Osteocyte (in vitro differentiated cells): Measurements from ENCODE around the gene SC5D. TPM values are rescaled to one million over a fixed set of nuclear protein-coding genes. Genes with fewer than 3 reads are reported as not detected.

ENCODE experiments used
- DNase-seq: peaks from one replicate; pipeline ENCODE4 v3.0.0; 2021; ENCODE audit warnings: mixed read lengths; ENCODE audit not compliant: unreplicated experiment; ENCODE audit errors: extremely low spot score
- H3K27ac Mint-ChIP-seq: one replicate; pipeline ENCODE4 v1.8.0; 2021; ENCODE audit warnings: mild to moderate bottlenecking, mixed read lengths; ENCODE audit not compliant: unreplicated experiment
- H3K27me3 Mint-ChIP-seq: one replicate; pipeline ENCODE4 v1.8.0; 2021; ENCODE audit warnings: mixed read lengths; ENCODE audit not compliant: unreplicated experiment
- H3K36me3 Mint-ChIP-seq: one replicate; pipeline ENCODE4 v1.8.0; 2021; ENCODE audit warnings: mixed read lengths; ENCODE audit not compliant: unreplicated experiment
- H3K4me1 Mint-ChIP-seq: one replicate; pipeline ENCODE4 v1.8.0; 2021; ENCODE audit warnings: mixed read lengths; ENCODE audit not compliant: unreplicated experiment
- H3K4me3 Mint-ChIP-seq: one replicate; pipeline ENCODE4 v1.8.0; 2021; ENCODE audit warnings: mild to moderate bottlenecking, moderate library complexity, mixed read lengths; ENCODE audit not compliant: unreplicated experiment
- H3K9me3 Mint-ChIP-seq: one replicate; pipeline ENCODE4 v1.8.0; 2021; ENCODE audit warnings: mixed read lengths; ENCODE audit not compliant: unreplicated experiment
- CTCF ChIP-seq: fragments of 200-600 bp; sonication (generic); IDR thresholded peaks from 2 replicates; pipeline ENCODE4 v1.5.0; 2021; ENCODE audit warnings: antibody characterized with exemption, mild to moderate bottlenecking, moderate library complexity
- total RNA-seq: library from RNA; stranded (reverse); gene quantifications from 2 replicates; pipeline ENCODE4 v1.2.1, GENCODE V29; 2021

SC5D gene
- total RNA-seq, 1 donor from 2014 or later = 32.3 TPM

GRCh38 chr11:121270001-121270678 is 22.4 kb upstream of the SC5D start:
- no peak for TF ChIP-seq CTCF
- Mint-ChIP-seq H3K27me3 (peaks cover 53% of the 10 kb centered on the region), H3K36me3 (no peaks in the 10 kb centered on the region), H3K27ac (no peak overlapping the region), H3K9me3 (no peaks in the 10 kb centered on the region), H3K4me3 (no peak overlapping the region), H3K4me1 (no peaks in the 10 kb centered on the region)
- no peak for DNase-seq

- no peak overlapping the region for H3K4me3 Mint-ChIP-seq
- no peaks in the 10 kb centered on the region for H3K36me3 Mint-ChIP-seq
- no peak overlapping the region for H3K27ac Mint-ChIP-seq
- DNase-seq = no peak
- peaks cover 57% of the 10 kb centered on the region for H3K27me3 Mint-ChIP-seq
- TF ChIP-seq CTCF = no peak
- H3K4me1 Mint-ChIP-seq = no peaks in the 10 kb centered on the region
- no peaks in the 10 kb centered on the region for H3K9me3 Mint-ChIP-seq
Measured at GRCh38 chr11:121274332-121274991, 18.1 kb upstream of the SC5D start.

- no peaks in the 10 kb centered on the region for H3K4me1 Mint-ChIP-seq
- no peaks in the 10 kb centered on the region for H3K9me3 Mint-ChIP-seq
- no peak overlapping the region for H3K27ac Mint-ChIP-seq
- H3K36me3 Mint-ChIP-seq = no peaks in the 10 kb centered on the region
- TF ChIP-seq CTCF = no peak
- H3K27me3 Mint-ChIP-seq = peaks cover 61% of the 10 kb centered on the region
- no peak for DNase-seq
- no peak overlapping the region for H3K4me3 Mint-ChIP-seq
Measured at GRCh38 chr11:121281698-121282097, 10.9 kb upstream of the SC5D start.

DNA sequence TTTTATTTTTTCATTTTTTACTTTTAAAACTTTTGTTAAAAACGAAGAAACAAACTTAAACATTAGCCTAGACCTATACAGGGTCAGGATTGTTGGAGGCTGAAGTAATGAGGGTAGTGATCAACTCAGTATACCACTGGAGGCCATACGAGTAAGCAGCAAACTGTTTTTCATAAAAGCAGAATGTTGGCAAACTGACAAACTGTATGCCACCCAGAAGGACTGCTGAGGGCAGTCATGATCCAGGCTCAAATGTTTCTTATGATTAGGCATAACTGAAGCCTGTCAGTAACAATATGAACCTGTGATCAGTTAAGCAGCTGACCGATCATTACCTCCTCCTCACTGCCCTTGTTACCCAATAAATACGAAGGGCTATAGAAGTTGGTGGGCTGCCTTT is 10.2 kb upstream of the SC5D start:
- no peak for DNase-seq
- peaks cover 61% of the 10 kb centered on the region for H3K27me3 Mint-ChIP-seq
- no peaks in the 10 kb centered on the region for H3K36me3 Mint-ChIP-seq
- no peaks in the 10 kb centered on the region for H3K9me3 Mint-ChIP-seq
- H3K27ac Mint-ChIP-seq = no peak overlapping the region
- H3K4me1 Mint-ChIP-seq = no peaks in the 10 kb centered on the region
- TF ChIP-seq CTCF = no peak
- no peak overlapping the region for H3K4me3 Mint-ChIP-seq

DNA sequence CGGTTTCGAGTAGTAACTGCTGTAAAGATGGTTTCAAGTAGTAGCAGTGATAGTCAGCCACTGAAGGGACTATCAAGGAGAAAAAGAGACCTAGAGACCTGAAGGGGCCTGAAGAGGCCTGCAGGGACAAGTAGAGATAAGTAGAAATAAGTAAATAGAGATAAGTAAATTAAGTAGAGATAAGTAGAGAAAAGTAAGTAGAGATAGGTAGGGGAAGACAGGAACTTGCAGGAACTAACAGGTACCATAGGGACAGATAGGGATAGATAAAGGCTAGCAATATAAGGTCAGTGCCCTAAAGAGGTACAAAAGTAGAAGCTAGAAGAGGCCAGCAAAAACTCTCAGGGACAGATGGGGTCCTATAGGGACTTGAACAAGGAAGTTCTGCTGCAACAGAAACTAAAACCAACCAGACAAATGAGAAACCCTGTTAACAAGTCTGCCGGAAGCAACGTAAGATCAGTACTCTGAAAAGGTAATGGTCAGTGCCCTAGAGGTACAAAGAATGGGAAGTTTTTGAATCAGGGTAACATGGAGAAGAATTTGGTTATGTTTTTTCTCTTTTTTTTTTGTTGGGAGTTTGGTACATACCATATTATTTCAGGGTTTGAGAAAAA is 9.6 kb upstream of the SC5D start:
- no peak overlapping the region for H3K4me3 Mint-ChIP-seq
- H3K9me3 Mint-ChIP-seq = no peaks in the 10 kb centered on the region
- H3K36me3 Mint-ChIP-seq = no peaks in the 10 kb centered on the region

More for the DNA sequence above, 9.6 kb upstream of the SC5D start:
- Mint-ChIP-seq H3K4me1 (no peaks in the 10 kb centered on the region), H3K27me3 (peaks cover 58% of the 10 kb centered on the region), H3K27ac (no peak overlapping the region)
- DNase-seq = no peak
- TF ChIP-seq CTCF = no peak
